SW480 (cell line): ENCODE data around the gene RSBN1L.
"Not testable (repeated sequence)": the region's sequence is repeated elsewhere in the genome, so short reads cannot be mapped to it uniquely, and the experiment has no call there.

Source experiments
- DNase-seq: peaks from one replicate; pipeline ENCODE4 v3.0.0-alpha.2; 2016; ENCODE audit warnings: low spot score

Gene RSBN1L

DNA sequence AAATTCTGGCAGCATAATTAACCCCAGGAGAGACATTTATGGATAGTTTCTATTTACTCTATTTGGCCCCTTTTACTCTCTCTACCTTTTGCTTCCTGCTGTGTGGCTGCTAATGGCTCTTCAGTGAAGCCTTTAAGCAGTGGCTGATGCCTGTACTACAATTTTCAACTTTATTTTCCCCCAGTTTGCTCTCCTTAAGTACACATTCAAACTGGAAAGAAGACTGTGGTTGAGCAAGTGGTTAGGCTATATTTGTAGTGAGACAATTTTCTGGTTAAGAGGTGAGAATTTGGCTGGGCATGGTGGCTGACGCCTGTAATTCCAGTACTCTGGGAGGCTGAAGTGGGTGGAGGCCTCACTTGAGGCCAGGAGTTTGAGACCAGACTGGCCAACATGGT lies 8.5 kb upstream of the RSBN1L start:
- no peak for DNase-seq

DNA sequence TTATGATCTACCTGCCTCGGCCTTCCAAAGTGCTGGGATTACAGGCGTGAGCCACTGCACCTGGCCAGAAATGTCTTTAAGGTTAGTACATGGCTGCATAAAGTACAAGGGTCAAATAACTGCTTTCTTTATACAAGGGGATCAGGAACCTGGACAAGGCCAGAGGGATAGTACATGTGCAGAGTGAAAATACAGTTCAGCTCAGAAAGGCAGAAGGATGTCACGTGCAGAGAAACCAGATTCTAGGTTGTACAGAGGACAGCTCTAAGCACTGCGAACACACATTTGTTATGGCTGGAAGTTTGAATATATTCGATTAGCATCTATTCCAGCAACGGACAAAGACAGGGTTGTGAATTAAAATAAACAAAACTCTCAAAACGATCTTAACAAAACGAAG lies 6.0 kb upstream of the RSBN1L start:
- no peak for DNase-seq

DNA sequence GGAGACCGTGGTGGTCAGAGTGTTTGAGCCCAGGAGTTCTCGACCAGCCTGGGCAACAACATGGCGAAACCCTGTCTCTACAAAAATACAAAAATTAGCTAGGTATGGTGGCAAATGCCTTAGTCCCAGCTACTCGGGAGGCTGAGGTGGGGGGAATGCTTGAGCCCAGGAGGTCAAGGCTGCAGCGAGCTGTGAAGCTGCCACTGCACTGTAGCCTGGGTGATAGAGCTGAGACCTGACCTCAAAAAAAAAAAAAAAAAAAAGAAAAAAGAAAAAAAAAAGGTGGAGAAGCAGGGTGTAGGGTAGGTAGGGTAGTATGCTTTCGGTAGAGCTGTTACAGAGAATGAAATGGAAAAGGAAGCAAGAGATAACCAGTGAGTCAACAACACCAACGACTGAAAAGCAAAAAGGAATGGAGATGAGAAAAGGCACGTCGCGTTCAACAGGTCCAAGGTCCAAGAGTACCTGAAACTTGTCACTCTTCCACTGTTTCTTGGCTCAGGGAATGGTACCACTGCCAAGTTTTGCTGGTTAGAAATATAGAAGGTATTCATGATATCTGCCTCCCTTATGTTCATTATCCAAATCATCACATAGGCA lies 4.3 kb upstream of the RSBN1L start:
- no peak for DNase-seq

DNA sequence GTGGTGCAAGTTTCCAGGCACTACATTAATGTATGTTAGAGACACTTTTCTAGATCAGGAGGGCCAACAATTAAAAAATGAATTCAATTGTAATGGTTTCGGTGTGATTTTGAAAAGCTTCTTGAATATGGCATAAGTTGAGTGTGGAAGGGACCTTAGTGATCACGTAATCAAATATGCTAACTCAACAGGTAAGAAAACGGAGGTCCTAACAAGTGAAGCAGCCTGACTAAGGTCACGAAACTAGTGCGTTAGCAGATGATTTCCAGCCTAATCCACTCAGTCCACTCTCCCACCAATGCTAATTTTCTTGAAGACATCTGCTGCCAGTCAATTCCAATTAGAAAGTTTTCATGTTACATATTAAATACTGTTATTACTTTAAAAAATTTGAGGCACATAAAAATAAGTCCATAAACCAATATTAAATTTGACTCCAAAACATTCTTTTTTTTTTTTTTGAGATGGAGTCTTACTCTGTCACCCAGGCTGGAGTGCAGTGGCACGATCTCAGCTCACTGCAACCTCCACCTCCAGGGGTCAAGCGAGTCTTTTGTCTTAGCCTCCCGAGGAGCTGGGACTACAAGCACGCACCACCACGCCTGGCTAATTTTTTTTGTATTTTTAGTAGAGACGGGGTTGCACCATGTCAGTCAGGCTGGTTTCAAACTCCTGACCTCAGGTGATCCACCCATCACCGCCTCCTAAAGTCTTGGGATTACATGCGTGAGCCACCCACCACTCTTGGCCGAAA lies 2.3 kb upstream of the RSBN1L start:
- no peak for DNase-seq

DNA sequence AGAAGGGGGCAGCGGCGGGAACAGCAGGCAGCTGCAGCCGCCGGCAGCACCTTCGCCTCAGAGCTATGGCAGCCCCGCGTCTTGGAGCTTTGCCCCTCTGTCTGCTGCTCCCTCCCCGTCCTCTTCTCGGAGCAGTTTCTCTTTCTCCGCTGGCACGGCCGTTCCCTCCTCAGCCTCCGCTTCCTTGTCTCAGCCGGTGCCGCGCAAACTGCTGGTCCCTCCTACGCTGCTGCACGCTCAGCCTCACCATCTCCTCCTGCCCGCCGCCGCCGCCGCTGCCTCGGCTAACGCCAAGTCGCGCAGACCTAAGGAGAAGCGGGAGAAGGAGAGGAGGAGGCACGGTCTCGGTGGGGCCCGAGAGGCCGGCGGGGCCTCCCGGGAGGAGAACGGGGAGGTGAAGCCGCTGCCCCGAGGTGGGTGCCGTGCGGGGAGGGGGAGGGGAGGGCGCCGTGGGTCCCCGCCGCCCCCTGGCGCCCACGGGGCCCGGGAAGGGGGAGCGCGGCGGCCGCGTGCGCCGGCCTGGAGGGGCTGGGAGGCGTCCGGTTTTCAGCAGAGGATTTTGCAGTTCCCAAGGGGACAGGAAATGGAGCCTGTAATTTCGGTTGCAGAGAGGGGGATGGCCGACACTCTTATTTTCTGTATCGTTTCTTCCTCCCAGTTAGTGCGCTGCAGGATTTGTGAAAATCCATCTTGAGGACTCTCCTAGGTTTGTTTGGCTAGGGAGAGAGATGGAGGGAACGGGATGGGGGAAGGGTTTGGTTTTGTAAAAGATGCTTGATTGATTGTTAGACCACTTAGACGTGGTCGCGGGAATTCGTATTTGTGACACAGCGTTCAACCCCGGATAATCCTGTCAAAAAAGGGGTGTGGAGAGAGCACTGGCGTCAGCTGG lies 630 bp downstream of the RSBN1L start:
- peak; percentile 83 for DNase-seq

DNA sequence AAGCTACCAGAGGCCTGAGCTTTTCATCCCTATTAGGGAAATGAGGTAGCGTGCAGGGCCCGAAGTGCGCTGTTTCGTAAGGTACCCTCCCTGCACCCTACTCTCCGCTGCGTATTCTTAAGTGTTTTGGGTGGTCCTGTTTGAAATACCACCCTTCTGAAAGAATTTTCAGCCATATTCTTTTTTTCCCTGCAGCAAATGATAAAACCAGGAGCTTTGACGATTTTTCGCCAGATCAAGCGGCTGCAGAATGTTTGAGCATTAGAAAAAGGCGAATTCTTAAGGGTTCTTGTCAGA lies 1.2 kb downstream of the RSBN1L start:
- no peak for DNase-seq

DNA sequence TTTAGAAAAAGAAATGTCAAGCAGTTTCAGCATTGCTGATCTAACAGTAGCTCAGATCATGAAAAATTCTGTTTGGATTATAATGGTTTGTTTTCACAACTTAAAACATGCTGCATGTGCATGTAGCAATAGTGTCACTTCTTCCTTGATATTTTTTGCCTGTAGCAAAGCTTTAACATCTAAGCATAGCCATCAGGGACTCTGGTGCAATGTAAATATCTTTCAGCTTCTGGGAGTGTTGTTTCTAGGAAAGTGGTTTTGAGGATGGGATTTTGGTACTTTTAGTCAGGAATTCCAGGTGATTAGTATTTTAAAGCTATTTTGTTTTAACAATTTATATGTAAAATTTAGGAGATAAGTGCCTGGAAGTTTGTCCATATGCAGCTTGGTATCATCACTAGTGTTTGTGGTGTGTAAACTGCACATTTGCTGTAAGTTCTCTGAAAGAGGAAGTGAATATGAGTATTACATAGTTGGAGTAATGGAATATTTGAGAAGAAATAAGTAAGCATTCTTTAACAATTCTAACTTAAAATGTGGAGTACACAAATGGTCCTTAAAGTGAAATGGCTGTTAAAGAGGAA lies 1.9 kb downstream of the RSBN1L start:
- peak; percentile 30 for DNase-seq

DNA sequence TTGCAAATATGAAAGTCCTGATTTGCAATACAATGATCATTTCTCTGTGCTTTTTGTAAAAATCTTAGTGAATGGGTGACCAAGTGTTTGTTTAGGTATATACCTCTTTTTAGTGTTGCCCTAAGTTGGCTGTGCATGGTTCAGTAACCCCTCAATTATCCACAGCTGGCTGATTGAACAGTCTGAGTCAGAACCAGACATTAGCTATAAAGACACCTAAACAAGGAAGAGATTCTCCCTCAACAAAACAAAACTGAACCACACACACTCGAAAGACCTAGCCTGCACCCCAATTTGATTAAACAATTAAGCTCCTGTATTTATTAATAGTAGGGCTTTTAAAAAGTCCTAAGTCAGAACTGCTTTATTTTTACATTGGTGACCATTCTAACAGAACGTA lies 2.8 kb downstream of the RSBN1L start:
- peak; percentile 28 for DNase-seq

DNA sequence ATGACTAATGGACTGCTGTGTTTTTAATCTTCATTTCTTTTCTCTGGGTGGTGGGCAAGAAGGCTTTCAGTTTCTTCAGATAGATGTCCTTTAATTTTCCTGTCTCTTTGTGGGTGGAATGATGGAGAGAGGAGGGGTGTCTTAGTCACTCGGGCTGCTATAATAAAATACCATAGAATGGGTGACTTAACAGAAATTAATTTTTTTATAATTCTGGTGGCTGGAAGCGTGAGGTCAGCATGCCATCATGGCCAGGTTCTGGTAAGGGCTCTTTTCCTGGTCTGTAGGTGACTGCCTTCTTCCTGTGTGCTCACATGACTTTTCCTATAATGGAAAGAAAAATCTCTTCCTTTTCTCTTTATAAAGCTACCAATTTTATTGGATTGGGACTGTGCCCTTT lies 6.3 kb downstream of the RSBN1L start:
- no peak for DNase-seq

DNA sequence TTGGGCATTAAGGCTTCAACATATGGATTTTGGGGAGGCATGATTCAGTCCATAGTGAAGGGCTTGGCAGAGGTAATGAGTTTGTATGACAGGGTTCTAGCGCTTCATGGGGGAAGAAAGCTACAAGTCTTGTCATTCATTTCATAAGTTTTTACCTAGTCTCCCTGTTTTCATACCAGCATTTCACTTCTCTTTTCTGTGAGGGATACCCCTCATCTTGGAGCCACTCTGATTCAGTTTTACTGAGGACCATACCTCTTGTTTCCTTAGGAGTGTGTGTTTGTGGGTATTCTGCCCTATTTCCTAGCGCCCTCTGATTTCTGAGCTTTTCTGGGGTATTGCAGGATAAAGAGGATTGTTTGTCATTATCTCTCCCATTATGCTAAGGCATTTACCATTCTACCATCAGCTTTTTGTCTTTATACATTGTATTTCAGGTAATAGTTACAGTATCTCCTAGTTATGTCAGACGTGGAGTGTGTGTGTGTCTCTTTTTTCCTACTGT lies 6.8 kb downstream of the RSBN1L start:
- DNase-seq, result no peak

DNA sequence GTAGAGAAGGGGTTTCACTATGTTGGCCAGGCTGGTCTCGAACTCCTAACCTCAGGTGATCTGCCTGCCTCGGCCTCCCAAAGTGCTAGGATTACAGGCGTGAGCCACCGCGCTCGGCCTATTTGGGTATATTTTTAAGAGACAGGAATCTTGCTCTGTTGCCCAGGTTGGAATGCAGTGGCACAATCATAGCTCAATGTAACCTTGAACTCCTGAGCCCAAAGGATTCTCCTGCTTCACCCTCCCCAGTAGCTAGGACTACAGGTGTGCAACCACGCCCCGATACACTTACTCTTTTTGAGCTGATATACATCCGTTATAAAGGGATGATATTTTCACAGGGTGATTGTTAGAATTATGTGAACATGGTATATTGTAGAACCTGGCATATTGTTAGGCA lies 7.4 kb downstream of the RSBN1L start:
- not testable (repeated sequence) for DNase-seq

DNA sequence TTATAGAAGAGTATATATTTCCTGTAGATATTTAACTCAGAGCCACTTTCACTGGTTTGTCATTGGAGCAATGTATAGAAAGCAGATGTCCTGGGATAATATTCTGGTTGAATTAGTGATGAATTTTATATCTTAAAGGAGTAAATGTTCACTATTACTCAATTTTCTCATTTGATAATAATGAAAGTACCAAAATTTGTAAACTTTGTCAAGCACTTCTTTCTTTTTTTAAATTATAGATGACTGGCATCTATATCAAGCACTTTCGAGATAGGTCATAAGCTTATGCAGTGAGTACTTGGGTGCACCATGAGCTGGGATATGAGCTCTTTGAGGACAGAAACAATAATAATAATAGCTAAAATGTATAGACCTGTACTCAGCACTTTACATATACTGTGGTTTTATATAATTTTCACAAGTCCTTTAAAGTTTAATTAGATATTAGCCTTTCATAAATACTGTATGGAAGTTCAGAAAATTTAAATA lies 11.3 kb downstream of the RSBN1L start:
- no peak for DNase-seq

DNA sequence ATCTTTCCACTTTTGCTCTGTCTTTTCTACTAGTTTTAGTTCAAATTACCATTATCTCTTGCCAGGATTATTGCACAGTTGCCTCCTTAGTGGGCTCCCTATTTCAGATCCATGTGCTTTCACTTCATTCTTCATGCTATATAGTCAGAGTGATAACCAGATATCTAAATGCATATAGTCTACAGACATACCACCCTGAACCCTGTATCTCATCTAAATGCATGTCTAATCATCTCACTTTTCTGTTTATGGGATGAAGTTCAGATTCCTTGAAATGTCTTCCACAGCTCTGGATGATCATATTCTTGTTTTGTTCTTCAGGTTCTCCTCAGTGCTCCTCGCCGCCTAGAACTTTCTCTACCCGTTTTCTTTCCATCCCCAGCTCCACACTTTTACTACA lies 13.8 kb downstream of the RSBN1L start:
- DNase-seq, result no peak

DNA sequence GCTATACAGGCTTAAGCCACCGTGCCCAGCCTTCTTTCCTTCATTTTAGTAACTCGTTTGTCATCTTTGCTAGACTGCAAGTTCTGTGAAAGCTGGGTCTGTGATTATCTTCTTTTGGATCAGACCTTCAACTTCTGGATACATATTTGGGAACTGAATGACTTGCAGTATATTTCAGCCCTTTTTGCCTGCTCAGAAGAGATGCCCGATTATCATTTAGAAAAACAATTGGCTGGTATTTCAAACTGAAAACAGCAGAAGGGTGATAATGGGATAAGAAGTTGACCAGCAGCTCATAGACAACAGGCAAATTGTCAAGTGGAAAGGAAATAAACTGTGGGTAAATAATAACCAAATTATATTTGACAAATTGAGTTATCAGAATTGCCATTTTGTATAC lies 14.6 kb downstream of the RSBN1L start:
- DNase-seq, result no peak

DNA sequence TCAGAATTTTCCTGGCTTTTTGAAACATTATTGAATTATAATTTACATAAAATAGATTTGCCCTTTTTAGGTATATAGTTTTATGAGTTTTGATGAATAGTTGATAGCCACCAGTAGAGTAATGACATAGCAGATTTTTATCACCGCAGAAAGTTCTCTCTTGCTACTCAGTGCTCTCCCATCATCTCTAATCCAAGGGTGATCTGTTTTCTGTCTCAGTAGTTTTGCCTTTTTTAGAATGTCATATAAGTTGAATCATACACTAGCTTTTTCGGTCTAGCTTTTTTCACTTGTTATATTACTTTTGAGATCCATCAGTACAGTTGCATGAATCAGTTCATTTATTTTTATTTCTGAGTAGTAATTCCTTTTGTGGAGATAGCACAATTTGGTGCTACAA lies 17.9 kb downstream of the RSBN1L start:
- DNase-seq, result no peak

DNA sequence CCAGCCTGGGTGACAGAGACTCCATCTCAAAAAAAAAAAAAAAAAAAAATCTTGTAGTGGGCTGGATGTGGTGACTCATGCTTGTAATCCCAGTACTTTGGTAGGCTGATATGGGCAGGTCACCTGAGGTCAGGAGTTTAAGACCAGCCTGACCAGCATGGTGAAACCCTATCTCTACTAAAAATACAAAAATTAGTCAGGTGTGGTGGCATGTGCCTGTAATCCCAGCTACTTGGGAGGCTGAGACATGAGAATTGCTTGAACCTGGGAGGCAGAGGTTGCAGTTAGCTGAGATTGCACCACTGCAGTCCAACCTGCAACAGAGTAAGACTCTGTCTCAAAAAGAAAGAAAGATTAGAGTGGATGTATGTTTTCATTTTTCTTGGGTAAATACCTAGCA lies 18.7 kb downstream of the RSBN1L start:
- not testable (repeated sequence) for DNase-seq

DNA sequence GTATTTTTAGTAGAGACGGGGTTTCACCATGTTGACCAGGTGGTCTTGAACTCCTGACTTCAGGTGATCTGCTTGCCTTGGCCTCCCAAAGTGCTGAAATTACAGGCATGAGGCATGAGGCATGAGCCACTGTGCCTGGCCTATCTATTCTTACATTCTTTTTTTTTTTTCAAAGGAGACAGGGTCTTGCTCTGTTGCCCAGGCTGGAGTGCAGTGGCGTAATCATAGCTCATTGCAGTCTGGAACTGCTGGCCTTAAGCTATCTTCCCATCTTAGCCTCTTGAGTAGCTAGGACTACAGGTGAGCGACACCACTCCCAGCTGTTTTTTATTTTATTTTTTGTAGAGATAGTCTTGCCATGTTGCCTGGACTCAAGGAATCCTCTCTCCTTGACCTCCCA lies 20.5 kb downstream of the RSBN1L start:
- DNase-seq, result no peak

DNA sequence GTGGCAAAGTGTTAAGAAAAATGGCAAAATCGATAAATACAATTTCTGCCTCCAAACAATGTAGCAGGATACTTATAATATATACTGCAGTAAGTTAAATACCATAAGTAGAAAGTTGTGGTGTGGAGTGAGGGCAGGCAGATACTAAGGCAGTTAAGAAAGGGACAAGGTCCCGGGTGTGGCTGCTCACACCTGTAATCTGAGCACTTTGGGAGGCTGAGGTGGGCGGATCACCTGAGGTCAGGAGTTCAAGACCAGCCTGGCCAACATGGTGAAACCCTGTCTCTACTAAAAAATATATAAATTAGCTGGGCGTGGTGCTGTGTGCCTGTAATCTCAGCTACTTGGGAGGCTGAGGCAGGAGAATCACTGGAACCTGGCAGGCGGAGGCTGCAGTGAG lies 21.3 kb downstream of the RSBN1L start:
- not testable (repeated sequence) for DNase-seq

DNA sequence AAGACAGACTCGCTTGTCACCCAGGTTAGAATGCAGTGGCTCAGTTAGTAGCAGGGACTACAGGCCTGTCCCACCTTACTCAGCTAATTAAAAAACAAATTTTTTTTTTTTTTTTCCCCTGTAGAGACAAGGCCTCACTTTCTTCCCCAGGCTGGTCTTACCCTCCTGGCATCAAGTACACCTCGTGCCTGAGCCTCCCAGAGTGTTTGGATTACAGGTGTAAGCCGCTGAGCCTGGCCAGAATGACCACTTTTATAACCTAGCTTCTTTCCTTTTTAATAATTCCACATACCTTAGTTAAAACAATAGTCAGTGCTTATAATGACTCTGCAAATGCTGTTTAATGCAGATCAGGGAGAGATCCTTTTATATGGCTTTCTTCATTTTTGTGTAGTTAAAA lies 31.3 kb downstream of the RSBN1L start:
- no peak for DNase-seq

DNA sequence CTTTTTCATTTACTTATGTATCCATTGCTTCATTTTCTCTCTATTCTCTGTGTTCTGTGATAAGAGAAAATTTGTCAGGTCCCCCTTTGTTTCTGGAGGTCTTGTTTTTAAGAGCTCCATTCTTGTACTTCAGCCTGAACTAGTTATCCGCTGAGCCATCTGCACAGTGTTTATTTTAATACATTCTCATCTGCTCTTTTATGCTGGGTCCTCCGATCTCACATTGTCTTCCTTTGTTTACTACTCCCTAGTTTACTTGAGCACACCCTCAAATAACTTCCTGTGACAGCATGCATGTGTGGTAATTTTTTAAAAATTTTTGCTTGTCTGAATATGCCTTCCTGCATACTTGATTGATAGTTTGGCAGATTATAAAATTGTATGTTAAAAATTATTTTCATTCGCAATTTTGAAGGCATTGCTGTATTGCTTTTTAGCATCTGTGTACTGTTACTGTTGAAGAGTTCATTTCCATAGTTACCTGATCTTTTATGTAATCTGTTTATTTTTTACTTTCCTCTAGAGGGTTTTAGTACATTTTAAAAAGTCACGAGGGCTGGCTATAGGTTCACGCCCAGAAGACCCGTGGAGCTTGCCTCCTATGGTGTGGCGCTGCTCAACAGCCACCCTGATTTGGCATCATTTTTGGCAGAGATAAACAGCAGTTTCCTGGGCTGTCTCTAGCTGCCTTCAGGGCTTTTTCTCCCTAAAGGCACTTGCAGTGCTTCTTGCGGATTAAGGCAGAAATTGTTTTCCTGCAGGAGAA lies 31.9 kb downstream of the RSBN1L start:
- DNase-seq, result no peak

DNA sequence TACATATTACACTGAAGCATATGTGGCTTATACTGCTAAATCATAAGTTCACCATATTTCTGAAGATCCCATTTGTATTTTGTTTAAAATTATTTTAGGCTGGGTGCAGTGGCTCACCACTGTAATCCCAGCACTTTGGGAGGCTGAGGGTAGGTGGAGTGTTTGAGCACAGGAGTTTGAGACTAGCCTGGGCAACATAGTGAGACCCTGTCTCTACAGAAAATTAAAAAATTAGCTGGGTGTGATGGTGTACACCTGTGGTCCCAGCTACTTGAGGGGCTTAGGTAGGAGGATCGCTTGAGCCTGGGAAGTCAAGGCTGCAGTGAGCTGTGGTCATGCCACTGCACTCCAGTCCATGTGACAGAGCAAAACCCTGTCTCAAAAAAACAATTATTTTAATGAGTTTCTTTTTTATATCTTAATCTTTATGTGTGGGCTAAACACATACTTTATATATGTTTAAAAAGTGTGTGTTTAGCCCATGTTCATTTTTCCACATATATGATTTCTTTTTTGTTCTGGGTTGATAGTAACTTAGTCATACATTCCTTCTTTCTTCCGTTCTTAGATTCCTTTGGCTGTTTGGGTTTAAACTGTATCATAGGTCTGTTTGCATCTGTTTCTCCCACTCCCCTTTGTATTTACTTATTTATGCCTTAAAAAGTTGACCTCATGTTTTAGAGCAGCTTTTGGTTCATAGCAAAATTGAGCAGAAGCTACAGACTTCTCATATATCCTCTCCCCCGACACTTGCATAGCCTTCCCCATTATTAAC lies 33.5 kb downstream of the RSBN1L start:
- DNase-seq, result no peak
